Measurements from ENCODE around the gene SND1. TPM values are rescaled to one million over a fixed set of nuclear protein-coding genes. Genes with fewer than 3 reads are reported as not detected.

The SND1 gene
- total and polyA plus RNA-seq, 4 donors, result 59.4 to 214 (median 84.1) TPM

- TF ChIP-seq REST (IDR thresholded peaks at IDR 0.05) (no peak), JUND (IDR thresholded peaks at IDR 0.05) (no peak)
Measured at GRCh38 chr7:128069373-128070364, 417.7 kb downstream of the SND1 start (continued).

DNA sequence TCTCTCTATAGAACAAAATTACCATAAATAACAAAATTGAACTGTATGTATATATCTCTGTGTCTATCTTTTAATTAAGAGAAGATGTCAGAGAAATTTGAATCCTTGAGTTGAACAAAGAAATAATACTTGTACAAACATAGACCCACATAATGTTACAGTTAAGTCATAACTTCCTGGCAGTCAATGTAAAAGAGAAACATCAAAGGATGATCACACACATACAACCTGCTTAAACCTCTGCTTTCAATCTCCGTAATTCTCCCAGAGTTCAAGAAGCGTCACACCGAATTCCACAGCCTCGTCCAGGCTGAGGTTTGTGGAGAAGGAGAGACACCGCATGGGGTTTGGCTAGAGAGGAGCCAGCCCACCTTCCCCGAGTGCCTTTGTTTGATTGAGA is 419.4 kb downstream of the SND1 start:
- Histone ChIP-seq H3K4me1 (ENCODE audit: control insufficient read depth in 4 of 4, insufficient read depth in 4 of 4, low read length in 3 of 4) (peaks cover 0 to 5% (median 1%) of the 10 kb centered on the region in 4 donors), H3K9ac (ENCODE audit: low read depth in 1 of 2, low read length in 2 of 2) (no peak overlapping the region), H3K36me3 (ENCODE audit: control insufficient read depth in 4 of 4, insufficient read depth in 3 of 4, low read depth in 1 of 4, low read length in 3 of 4) (peaks cover 0 to 12% (median 3%) of the 10 kb centered on the region in 4 donors), H3K27me3 (ENCODE audit: control insufficient read depth in 4 of 4, insufficient read depth in 4 of 4, low read length in 3 of 4) (no peaks in the 10 kb centered on the region), H3K4me3 (ENCODE audit: low read depth in 1 of 3, low read length in 3 of 3) (no peak overlapping the region), H3K27ac (ENCODE audit: low read depth in 1 of 2, low read length in 2 of 2) (no peak overlapping the region), H3K9me3 (ENCODE audit: control insufficient read depth in 4 of 4, low read length in 3 of 4) (no peaks in the 10 kb centered on the region)
- no peak for TF ChIP-seq REST (IDR thresholded peaks at IDR 0.05)
- TF ChIP-seq, protein P1, sequence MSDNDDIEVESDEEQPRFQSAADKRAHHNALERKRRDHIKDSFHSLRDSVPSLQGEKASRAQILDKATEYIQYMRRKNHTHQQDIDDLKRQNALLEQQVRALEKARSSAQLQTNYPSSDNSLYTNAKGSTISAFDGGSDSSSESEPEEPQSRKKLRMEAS (IDR thresholded peaks at IDR 0.05), result no peak
- TF ChIP-seq GABPA (IDR thresholded peaks at IDR 0.05 in 1 of 2, conservative IDR thresholded peaks at IDR 0.05 in 1 of 2), result no peak
- no peak for TF ChIP-seq RXRA (IDR thresholded peaks at IDR 0.05)
- TF ChIP-seq, protein P2, sequence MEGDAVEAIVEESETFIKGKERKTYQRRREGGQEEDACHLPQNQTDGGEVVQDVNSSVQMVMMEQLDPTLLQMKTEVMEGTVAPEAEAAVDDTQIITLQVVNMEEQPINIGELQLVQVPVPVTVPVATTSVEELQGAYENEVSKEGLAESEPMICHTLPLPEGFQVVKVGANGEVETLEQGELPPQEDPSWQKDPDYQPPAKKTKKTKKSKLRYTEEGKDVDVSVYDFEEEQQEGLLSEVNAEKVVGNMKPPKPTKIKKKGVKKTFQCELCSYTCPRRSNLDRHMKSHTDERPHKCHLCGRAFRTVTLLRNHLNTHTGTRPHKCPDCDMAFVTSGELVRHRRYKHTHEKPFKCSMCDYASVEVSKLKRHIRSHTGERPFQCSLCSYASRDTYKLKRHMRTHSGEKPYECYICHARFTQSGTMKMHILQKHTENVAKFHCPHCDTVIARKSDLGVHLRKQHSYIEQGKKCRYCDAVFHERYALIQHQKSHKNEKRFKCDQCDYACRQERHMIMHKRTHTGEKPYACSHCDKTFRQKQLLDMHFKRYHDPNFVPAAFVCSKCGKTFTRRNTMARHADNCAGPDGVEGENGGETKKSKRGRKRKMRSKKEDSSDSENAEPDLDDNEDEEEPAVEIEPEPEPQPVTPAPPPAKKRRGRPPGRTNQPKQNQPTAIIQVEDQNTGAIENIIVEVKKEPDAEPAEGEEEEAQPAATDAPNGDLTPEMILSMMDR (IDR thresholded peaks at IDR 0.05; ENCODE audit: low read depth, low read length, missing input control), result no peak
- no peak for TF ChIP-seq NR2F2 (IDR thresholded peaks at IDR 0.05)
- no peak for TF ChIP-seq JUND (IDR thresholded peaks at IDR 0.05)
- DNase-seq (ENCODE audit: low spot score), result no peak
- WGBS, result 93% methylated on average over 6 of the region's 6 CpGs

All from liver (tissue), 9 donors.